Measurements from ENCODE around the gene PLCH1.
"Not testable (repeated sequence)": the region's sequence is repeated elsewhere in the genome, so short reads cannot be mapped to it uniquely, and the experiment has no call there.

PLCH1 gene

DNA sequence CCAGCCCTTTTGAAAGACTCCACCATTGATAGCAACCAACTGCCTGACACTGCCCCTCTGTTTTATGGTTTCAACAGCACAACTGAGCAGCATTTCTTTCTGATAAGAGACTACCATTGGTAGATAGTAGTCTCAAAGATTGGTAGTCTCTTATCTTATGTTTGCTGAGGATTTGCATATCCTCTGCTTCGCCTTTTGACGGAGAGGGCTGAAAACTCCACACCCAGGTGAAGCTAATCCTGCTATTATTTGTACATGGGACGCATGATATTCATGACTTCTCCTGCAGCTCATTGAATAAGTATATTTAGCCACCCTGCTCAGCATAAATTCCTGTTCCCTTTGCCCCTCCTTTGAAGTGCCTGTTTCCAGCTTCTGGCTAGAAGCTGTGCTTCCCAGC, 332.0 kb downstream of the PLCH1 start:
- no peak for DNase-seq (ENCODE audit: low read depth)

DNA sequence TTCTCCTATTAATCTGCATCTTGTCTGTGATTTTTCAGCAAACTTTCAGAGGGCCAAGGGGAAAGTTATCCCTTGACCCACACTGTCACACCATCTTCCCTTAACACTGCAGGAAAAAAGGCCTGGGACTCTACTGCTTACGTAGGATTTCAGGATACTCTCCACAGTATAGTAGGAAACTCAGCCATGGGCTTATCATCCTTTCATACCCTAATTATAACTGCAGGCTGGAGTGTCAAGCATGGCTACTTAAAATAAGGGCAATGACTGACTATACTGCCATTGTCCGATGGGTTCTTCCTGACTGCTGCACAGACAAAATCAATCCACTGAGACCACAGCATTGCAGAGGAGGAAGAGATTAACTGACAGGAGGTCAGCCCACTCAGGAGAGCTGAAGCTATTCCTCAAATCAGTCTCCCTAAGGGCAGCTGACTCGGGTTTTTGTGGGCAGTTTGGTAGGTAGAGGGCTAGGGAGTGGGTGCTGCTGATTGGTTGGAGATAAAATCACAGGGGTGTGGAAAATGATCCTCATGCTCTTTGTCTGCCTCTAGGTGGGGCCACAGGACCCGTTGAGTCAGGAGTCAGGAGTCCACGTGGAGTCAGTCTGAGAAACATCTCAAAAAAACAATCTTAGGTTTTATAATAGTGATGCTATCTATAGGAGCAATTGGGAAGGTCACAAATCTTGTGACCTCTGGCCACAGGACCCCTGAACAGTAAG, 333.2 kb downstream of the PLCH1 start:
- no peak for DNase-seq (ENCODE audit: low read depth)

DNA sequence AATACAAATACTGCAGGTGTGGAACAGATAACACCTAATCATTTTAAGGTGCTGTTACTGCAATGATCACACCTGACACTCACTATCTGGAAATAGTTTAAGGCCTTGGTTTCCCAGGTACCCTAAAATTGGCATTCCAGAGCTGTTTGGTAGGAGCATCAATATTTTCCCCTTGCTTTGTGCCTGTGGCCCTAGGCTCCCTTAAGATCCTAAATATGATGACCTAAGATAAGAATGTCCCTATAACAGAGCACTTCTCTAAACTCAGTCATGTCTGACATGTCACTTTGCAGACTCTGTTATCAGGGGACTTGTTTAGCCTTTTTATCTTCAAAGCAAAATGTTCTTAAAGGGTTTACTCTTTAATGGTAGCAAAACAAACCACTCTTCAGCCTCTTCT, 335.5 kb downstream of the PLCH1 start:
- DNase-seq (ENCODE audit: low read depth): no peak

GRCh38 chr3:155407971-155408370, 336.9 kb downstream of the PLCH1 start:
- DNase-seq (ENCODE audit: low read depth): no peak

DNA sequence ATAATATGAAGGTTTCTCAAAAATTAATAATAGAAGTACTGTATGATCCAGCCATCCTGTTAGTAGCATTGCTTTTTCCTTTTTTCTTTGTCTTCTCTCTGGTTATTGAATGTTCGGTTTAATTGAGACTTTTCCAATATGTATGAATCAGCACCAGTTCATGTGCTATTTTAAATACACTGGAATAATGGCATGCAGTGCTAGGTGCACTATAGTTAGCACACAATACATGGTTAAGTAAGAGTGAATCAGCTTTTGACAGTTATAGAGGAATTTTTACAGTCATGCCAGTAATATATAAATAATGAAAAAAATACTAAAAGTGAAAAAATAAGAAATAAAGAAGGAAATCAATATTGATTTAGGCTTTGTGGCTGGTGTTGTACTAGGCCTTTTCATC, 337.5 kb downstream of the PLCH1 start:
- DNase-seq (ENCODE audit: low read depth): no peak

- DNase-seq (ENCODE audit: low read depth): no peak
These were observed 340.4 kb downstream of the PLCH1 start for GRCh38 chr3:155404486-155404885.

GRCh38 chr3:155402656-155403055, 342.2 kb downstream of the PLCH1 start:
- no peak for DNase-seq (ENCODE audit: low read depth)

DNA sequence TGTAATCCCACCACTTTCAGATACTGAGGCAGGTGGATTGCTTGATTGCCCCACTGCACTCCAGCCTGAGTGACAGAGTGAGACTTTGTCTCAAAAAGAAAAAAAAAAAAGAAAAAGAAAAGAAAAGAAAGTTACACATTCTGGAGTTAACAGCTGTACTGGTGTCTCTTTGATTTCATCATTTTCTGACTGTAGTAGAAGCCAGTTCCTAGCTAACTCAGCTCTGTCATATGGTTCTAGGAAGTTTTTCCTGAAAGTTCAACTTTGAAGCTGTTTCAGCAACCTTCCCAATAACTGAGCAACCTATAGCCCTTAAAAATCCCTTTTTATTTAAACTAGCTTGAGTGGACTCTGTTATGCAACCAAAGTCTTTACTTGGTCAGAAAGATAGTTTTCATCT, 346.8 kb downstream of the PLCH1 start:
- DNase-seq (ENCODE audit: low read depth): no peak

- DNase-seq (ENCODE audit: low read depth): not testable (repeated sequence)
These were observed 350.0 kb downstream of the PLCH1 start for GRCh38 chr3:155394896-155395295.

DNA sequence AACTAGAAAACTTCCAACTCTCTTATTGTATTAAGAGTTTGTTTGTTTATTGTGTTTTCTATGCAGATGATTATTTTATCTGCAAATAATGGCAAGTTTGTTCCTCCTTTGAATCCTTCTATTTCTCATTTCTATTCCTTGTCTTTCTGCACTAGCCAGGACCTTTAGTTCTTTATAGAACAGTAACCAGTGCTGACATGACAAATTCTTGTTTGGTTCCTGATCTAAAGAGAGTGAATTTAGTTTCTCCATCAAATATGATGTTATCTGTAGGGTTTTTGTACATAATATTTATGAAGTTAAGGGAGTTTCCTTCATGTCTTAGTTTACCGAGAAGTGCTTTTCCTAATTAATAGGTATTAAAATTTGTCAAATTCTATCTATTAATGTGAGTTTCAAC, 350.6 kb downstream of the PLCH1 start:
- no peak for DNase-seq (ENCODE audit: low read depth)

GRCh38 chr3:155393316-155393715, 351.6 kb downstream of the PLCH1 start:
- no peak for DNase-seq (ENCODE audit: low read depth)

- no peak for DNase-seq (ENCODE audit: low read depth)
These were observed 352.7 kb downstream of the PLCH1 start for GRCh38 chr3:155392138-155392537.

GRCh38 chr3:155391551-155391958, 353.3 kb downstream of the PLCH1 start:
- DNase-seq (ENCODE audit: low read depth): no peak

GRCh38 chr3:155391104-155391503, 353.8 kb downstream of the PLCH1 start:
- no peak for DNase-seq (ENCODE audit: low read depth)

- no peak for DNase-seq (ENCODE audit: low read depth)
These were observed 354.5 kb downstream of the PLCH1 start for GRCh38 chr3:155390351-155390750.

- DNase-seq (ENCODE audit: low read depth): no peak
These were observed 356.5 kb downstream of the PLCH1 start for GRCh38 chr3:155388417-155388816.

- no peak for DNase-seq (ENCODE audit: low read depth)
These were observed 357.3 kb downstream of the PLCH1 start for GRCh38 chr3:155387571-155387970.

GRCh38 chr3:155386919-155387318, 358.0 kb downstream of the PLCH1 start:
- DNase-seq (ENCODE audit: low read depth): no peak

DNA sequence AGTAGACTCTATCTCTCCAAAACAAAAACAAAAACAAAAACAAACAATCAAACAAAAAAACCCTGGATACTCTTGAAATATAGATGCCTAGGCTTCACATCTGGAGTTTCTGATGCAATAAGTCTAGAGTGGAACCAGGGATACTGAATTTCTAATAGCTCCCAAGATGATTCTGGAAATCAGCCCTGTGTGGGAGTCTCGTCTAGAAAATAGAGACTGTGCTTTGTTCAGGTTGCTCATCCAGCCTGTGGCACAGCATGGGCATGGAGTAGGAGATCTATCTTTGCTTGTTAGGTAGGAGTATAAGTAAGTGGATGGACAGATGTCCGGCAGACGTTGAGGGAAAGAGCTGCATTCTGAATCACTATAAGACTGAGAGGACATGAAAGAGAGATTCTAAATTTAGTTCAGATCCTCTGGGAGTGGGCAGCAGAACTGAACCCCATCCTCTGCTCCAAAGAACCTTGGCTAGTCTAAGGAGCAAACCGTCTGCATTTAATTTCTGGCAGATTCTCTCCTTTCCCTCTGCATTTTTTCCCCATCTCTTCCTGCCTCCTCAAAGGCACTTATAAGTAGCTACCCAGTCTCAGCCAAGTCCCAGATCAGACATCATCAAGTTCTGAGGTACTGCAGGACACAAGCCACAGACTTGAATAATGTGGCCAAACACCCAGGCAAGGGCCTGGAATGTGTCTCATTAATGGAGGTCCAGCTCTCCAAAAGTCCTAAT, 358.8 kb downstream of the PLCH1 start:
- no peak for DNase-seq (ENCODE audit: low read depth)

DNA sequence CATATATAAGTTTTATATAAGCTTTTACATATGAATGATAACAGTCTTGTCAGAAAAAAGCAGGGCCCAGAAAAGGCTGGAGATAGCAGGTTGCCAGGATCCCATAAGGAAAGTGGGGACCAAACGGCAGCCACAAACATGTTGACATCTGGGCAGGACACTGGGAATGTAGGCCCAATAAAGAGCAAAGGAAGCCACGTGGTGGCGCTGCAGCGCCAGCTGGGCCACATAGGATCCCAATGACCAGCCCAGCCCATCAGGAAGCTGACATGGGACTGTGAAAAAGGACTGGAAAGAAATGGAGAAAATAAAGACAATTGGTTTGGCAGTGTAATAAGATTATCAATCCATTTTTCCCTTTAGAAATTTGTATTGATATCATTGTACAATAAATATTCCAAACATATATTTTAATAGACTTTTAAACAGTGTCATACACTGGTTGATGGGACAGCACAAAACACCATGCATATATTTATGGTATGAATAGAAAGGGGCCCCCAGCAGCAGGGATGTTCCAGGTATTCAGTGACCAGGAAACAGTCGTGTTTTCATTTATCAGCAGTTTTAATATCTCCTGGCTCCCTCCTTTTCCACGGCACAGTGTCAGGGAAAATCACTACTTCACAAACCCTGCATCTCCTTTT, 362.4 kb downstream of the PLCH1 start:
- DNase-seq (ENCODE audit: low read depth): no peak

DNA sequence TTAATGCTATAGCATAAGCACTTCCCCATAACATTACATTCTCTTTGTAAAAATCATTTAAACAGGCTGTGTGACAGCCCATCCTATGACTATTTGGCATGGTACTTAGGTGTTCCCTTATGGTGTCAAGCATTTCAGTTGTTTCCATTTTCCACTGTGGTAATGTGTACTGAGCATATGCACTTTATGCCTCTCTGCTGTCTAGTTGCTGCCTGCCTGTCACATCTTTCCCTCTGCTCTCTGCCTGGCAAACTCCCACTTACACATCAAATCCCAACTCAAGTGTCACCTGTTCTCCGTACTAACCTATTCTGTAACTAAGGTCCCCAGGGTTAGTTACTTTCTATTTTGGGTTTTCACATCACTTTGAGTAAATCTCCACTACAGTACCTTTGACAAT, 367.0 kb downstream of the PLCH1 start:
- DNase-seq (ENCODE audit: low read depth): no peak

GRCh38 chr3:155377071-155377470, 367.8 kb downstream of the PLCH1 start:
- no peak for DNase-seq (ENCODE audit: low read depth)

DNA sequence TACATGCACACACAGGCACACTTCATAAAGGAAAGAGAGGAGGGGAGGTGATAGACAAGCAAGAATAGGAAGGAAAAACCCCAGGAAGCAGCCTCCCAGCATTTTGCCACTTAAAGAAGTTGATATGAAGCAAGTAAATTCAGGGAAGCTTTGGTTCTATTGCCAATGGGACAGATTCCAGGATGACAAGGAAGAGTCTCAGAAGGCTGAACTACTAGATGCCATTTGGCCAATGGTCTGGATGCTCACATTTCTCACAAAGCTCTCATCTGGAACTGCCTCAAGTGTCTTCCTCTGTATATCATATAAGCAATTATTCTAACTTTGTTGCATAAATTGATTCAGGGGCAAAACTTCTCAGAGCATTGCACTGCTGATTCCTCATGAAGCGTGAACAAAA, 372.6 kb downstream of the PLCH1 start:
- DNase-seq (ENCODE audit: low read depth): no peak

Measured in activated T-cell treated with anti-CD3 and anti-CD28 coated beads for 1 hour (primary cell).